ENCODE measurements around the gene GTF2I. TPM values are rescaled to one million over a fixed set of nuclear protein-coding genes. Genes with fewer than 3 reads are reported as not detected.
"Not testable (repeated sequence)": the region's sequence is repeated elsewhere in the genome, so short reads cannot be mapped to it uniquely, and the experiment has no call there.

Gene GTF2I
- polyA plus RNA-seq, 1 donor, result 520 TPM

DNA sequence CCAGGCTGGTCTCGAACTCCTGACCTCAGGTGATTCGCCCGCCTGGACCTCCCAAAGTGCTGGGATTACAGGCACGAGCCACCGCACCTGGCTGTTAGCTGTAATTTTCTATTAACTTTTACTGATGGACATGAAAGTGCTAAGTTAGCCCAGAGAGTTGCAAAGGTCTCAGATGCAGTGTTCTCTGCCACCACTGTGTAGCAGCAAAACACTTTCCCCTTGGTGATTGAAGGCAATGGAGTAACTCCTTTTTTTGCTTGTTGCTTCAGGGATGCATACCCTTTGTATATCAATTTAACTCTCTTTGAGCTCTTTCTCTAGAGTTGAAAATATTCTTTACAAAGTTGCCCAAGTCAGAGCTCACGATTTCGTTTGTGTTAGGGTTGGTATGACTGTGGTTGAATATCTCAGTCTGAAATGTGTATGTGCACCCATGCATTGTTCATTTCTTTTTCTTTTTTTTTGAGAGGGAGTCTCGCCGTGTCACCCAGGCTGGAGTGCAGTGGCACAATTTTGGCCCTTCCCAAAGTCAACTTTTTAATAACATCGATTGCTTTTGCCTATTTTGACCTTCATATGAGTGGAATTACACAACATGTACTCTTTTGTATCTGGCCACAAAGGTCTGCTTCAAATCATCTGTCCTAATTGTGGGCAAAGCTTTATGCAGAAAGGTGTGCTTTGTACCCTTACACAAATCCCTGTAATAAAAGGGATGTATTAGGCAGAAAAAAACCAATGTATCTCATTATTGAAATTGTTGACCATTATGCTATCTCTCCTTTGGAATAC, 52.6 kb downstream of the GTF2I start:
- DNase-seq, result no peak

DNA sequence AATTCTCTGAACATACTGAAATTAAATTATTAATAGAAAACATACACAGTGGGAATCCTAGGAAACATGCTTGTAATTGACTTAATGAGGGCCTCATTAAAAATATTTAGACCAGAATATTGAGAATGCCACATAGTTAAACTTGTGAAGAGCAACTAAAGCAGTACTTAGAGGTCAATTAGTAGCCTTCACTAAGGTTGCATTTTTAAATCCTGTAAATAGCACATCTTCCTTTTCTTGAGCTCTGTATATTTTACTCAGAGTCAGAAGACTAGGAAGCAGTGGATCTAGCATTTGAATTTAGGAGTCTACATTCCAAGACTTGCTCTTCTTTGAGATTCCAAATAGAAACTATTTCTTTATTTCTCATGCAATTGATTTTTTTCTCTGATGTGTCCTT, 56.0 kb downstream of the GTF2I start:
- DNase-seq, result no peak

DNA sequence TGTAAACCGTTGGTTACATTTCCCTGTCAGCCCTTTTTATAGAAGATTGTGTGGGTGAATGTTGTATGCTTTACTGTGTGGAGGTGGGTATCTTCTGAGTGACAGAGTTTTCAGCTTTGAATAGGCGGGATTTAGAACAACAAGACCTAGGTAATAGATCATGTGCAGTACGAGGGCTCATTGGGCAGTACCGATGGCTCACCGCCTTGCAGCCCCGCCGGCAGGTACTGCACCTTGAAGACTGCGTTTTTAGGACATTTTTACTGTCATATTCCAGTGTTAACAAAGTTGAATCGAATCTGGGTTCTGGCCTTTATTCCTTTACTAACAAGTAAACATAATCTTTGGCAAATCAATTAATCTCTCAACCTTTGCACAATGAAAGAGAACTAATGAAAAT, 60.4 kb downstream of the GTF2I start:
- DNase-seq, result no peak

DNA sequence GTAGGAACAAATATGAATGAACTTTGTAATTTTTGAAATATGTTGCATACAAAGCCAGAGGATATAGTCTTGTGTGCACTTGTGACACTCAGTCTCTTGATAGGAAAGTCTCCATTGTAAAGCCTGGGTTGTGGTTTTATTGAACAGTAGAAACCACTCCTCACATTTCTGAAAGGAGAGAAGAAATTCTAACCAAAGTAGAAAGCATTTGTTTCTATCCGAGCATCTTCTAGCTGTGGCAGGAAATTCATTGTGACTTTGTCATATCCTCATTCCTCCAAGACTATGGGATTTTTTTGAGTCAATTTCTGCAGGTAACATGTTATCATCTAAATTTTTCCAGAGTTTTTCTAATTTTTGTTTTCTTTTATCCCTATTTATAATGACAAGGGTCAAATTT, 60.8 kb downstream of the GTF2I start:
- no peak for DNase-seq

DNA sequence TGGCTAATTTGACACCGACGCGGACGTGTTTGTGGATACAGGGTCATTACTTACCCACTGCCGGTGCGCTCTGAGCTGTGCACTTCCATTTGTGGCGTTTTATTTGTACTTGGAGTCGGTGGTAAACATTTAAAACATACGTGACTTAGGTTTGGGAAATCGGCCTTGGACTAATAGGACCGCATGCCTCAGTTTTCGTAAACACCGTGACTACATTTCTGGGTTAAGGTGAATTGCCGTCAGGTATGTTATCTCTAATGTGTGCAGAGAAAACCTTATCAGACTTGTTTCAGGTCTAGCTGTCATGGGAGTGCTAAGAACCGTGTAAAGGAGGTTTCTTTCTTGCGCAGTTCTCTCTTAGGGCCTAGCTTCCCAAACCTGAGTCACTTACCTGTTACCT, 64.6 kb downstream of the GTF2I start:
- no peak for DNase-seq

DNA sequence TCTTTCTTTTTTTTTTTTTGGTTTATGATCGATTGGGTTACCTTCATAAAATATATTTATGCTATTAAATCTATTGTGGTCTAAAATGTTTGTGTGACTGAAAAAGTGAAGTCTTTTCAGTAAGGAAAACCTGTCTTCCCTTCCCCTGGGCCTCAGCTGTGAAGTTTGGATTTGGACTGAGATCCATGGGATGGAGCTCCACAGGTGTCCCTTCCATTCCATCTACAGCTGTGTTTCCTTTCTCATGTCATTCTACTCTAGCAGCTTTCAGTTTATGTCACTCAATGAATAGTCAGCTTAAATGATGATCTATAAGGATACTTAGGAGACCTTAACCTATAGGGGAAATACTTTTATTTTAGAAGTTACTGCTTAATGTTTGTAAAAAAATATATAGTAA, 68.3 kb downstream of the GTF2I start:
- DNase-seq, result no peak

DNA sequence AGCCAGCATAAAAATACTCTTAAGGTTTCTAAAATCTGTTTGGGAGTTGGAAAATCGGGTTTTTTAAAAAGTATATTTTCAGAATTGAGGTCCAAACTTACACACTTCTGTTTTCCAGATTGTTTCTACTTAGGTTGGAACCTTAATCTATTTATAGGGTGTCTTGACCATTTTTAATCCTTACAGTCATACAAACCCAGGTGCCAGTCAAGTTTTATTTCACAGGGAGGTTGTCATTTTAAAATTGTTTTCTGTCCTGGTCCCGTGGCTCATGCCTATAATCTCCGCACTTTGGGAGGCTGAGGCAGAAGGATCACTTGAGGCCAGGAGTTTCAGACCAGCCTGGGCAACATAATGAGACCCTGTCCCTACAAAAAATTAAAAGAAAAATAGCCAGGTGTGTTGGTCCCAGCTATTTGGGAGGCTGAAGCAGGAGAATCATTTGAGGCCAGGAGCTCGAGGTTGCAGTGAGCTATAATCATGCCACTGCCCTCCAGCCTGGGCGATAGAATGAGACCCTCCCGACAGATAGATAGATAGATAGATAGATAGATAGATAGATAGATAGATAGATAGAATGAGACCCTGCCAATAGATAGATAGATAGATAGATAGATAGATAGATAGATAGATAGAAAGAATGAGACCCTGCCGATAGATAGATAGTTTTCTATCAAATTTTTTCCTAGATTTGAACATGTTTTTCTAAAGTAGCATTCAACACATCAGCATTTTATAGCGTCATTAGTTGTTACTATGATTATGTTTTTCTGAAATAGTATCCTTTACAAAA, 69.0 kb downstream of the GTF2I start:
- DNase-seq, result no peak

DNA sequence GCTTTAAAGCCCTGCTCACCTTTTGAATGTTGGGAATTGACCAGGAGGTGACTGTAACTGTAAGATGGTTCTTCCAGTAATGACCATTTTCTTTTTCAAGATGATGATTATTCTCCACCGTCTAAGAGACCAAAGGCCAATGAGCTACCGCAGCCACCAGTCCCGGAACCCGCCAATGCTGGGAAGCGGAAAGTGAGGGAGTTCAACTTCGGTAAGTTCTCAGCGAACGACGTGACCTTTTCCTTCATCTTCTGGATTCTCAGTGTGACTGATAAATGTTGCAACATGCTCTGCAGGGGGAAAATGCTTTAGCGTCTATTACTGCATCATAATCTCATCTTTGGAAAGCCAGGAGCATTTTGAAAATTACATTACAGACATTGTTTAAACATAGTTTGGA, 71.2 kb downstream of the GTF2I start:
- not testable (repeated sequence) for DNase-seq

DNA sequence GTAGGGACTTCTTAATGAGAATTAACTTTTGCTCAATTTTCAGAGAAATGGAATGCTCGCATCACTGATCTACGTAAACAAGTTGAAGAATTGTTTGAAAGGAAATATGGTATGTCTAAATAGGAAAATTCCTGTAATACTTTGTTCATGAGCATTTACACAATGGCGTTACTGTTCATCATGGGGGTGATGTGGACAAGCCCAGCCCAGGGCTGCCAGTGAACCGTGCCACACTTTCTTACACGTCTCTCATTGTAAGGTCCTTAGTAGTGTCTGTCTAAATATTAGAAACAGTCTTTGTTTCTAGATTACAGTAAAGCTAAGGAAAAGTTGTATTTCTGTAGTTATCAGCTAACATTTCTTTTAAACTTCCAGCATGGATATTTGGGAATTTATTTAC, 72.7 kb downstream of the GTF2I start:
- not testable (repeated sequence) for DNase-seq

DNA sequence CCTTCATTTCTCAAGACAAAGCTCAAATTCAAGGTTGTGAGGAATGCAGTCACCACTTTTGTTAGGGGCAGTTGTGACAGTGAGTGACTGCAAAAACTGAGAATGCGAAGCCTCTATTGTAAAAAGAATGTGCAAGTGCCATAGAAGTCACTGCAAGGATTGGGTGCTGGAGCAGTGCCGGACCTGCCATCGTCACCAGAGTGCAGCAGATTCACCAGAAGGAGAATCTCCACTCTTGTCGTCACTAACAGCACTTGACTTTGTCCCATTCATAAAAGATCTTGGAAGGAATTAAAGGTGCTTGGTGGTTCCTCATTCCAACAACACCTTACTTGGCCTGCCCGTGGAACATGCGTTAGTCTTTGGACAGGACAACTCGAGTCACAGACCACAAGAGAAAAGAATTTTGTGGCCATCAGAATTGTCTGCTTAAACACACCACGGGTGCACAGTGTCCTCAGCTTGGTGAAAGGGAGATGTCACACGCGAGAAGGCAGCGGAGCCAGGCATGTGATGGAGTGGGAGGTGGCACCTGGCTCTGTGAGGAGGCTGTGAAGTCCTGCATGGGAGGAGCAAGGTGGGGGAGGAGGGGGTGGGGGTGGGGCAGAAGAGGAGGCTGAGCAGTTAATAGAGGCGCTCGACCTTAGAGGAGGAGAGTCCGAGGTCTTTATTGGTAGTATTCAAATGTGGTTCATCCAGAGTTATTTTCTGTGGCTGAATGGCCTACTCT, 82.6 kb downstream of the GTF2I start:
- not testable (repeated sequence) for DNase-seq

DNA sequence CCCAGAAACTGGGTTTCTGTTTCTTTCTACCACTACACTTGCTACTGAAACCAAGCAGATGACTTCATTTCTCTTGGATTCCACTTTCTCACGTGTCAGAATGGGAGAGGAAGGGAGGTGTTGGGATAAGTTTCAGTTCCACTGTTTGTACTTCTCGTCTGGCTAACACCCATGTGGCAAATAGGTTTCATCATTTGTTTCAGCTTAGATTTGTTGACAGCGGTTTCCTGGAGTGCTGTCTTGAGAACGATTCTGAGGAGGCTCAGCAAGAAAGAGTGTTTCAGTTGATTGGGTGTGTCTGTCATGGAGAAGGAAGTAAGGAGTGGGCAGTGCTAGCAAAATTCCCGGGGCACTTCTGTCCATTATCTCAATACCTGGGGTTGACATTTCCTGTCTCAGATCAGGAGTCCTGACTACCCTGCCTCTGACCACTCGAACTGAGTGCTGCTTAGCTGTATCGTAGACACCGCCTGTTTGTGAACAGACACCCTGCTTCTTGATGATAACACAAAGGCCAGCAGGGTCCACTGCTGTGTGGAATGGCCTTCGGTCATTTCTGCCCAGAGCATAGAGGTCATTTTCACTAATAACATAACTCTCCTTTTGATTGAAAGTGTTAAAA, 86.5 kb downstream of the GTF2I start:
- not testable (repeated sequence) for DNase-seq

DNA sequence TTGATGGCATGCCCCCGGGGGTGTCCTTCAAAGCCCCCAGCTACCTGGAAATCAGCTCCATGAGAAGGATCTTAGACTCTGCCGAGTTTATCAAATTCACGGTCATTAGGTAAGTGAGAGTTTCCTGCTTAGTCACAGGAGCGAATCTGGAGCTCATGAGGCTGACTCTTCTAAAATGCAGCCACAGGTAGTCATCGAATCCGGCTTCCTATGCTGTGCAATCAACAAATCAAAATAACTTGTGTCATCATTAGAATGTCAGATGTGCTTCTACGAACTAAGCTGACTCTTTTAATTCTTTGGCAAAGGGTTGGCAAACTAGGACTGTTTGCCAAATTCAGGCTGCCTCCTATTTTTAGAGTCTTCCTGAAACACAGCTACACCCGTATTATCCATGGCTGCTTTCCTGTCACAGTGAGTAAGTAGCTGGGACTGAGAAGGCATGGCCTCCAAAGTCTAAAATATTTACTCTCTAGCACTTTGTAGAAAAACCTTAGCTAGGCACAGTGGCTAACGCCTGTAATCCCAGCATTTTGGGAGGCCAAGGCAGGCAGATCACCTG, 96.5 kb downstream of the GTF2I start:
- not testable (repeated sequence) for DNase-seq

DNA sequence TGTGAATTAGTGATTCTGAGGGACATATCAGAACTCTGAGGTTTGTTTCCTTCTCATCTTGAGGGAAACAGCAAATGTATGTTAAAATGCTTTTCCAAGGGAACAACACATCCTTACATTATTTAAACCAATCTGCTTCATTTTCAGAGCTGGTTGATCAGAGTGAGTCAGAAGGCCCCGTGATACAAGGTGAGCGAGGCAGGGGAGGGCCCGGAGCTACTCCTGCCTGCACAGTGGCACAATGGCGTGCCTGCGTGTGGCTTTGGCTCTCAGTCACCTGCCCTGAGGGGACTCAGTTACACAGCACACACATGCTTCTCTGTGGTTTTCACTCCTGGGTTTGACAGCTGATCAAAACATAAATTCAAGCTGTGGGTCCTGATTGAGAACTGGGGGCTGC, 99.2 kb downstream of the GTF2I start:
- not testable (repeated sequence) for DNase-seq

DNA sequence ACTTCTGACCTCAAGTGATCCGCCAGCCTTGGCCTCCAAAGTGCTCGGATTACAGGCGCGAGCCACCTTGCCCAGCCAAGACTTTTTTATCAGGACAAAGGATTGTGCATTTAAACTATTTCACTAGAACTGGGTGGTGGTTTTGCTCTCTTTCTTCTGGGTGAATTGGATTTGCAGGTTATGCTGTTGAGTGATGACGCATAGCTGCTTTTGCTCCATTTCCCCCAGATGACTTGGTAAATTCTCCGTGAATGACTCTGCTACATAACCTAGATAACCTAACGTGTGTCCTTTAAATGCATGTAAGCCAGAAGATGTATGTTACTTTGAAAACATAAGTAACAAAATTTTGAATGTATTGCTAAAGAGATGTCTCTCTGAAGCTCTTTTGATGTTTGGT, 100.8 kb downstream of the GTF2I start:
- not testable (repeated sequence) for DNase-seq

DNA sequence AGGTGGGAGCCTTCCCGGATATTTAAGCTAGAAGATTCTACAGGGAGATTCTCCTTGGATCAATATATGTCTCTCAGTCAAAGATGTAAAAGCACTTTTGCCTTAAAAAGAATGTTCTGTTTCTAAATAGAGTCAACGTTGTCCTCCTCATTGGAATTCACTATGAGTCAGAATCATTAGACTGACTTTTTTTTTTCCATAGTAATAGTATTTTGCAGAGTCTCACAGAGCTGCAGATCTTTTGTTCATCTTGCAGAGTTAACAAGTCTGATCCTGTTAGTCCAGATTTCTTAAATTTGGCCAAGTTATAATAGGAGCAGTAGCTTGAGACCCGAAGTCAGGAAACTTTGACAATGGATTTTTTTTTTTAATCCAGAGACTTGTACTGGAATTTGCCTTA, 101.5 kb downstream of the GTF2I start:
- not testable (repeated sequence) for DNase-seq

DNA sequence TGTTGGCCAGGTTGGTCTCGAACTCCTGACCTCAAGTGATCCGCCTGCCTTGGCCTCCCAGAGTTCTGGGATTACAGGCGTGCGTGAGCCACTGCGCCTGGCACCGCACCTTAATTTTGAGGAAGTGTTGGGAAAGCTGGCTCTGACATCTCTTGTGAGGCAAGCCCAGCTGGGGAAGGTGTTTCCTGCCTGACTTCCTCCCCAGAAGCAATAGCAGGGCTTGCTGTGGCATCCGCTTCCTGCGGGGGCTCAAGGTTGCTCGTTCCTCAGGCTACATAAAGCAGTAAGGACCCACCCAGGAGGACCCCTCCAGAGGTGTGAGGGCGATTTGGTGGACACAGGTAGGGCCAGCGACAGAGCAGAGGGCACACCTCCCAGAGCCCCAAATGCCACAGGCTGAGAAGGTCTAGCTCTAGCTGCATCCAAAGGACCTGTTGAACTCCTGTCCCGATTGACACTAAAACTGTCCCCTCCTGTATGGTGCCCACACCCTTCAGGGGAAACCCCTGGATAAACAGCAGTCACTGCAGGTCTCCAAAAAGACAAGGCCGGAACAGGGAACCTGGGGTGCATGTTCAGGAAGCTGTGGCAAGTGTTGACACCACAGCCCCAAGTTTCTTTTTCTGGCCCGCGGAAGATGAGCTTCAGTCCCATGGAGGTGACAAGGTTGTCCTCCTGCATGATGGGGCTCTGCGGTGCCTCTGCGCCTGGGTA, 107.8 kb downstream of the GTF2I start:
- not testable (repeated sequence) for DNase-seq

DNA sequence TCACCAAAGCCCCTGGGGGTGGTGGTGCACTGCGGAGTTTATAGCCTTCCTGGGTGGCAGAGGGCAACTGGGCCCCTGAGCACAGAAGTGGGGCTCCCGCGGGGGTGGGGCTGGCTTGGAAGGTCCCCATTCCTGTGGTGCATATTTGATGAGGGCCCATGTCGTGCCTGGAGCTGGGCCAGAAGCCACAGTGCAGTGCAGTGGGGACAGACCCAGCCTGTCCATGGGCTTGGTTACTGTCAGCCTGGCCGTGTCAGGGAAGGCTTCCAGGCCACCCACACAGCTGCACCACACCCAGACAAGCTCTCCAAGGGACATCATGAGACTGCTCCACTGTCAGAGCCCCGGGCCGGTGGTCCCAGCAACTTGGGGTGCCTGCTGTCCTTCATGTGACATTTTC, 109.0 kb downstream of the GTF2I start:
- not testable (repeated sequence) for DNase-seq

DNA sequence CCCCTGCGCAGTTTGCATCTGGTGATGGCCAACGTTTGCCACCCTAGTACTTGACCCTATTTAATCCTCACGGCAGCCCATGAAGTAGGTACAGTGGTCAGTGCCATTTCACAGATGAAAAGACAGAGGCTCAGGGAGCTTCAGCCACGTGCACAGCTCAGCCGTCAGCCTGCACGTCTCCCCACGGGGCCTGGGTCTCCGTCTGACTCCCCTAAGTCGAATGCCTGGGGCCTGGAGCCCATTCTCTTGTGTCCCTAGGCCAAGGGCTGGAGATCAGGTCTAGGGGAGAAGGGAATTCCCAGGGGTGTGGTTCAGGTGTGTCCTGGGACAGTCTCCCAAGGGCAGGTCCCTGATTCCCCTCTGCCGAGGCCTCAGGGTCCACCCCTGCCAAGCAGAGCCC, 109.5 kb downstream of the GTF2I start:
- not testable (repeated sequence) for DNase-seq

DNA sequence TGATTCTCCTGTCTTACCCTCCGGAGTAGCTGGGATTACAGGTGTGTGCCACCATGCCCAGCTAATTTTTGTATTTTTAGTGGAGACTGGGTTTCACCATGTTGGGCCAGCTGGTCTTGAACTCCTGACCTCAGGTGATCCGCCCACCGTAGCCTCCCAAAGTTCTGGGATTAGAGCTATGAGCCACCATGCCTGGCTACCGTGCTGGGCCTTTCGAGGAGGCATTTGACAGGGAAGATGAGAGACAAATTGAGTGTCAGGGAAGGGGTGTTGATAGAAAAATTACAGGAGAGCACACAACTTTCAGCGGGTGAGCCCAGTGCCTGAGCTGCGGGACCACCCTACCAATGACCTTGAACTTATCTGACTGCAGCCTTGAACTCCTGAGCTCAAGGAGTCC, 112.5 kb downstream of the GTF2I start:
- DNase-seq, result not testable (repeated sequence)

DNA sequence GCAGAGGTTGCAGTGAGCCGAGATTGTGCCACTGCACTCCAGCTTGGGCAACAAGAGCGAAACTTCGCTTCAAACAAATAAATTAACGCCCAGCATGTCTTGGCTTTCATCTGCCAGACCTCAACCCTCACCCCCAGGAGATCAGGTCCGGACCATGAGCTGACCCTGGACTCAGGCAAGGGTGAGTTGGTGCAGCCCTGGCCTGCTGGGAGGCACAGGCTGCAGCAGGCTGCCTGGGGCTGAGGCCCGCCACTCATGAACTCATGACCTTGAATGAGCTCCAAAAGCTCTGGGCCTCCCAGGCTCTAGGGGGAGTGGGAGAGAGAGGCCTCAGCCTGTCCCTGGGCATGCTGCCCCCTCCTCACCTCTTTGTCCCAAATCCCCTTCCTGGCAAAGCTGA, 114.6 kb downstream of the GTF2I start:
- not testable (repeated sequence) for DNase-seq
